ENCODE data around the gene PPP2R2C.

The PPP2R2C gene

DNA sequence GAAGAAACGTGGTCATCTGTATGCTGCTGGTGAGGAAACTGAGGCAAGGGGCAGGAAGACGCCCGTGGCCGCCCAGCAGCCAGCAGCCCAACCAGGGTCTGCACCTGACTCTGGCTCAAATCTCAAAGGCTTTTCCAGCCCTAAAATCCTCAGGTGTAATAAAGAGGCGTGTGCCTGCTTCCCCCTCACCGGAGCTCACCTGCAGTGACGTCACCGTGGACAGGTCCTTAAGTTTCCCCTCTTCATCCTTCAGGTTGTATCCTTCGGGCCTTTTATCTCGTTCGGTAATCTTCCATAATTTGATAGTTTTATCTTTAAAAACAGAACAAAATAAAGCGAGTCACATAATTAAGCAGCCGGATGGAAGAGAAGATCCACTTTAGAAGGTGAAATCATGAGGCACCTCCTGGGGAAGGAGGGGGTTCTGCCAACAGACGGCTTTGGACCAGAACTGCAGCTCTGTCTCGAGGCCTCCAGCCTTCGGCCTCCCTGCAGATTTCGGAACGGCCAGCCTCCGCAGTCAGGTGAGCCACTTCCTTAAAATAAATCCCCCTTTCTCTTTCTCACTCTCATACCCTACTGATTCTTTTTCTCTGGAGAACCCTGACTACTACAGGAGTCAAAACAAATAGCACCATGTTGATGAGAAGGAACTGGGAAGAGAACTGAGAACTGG, 96.7 kb downstream of the PPP2R2C start:
- DNase-seq: no peak

DNA sequence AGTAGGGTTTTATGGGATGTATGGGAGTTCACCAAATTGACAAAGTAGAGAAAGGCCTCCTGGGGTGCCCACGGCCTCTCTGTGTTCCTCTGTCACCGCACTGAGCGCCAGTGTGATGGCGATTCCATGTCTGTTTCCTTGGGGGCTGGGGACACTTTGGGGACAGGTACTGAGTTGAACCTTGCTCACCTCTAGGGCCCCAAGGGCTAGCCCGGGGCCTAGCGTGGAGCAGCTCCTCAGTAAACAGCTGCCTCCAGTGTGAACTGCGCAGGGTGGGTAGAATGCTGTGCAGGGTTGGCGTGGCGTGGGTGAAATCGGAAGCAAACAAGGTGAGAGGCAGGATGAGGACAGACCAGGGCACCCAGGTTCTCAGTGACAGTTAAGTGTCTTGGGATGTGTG, 97.8 kb downstream of the PPP2R2C start:
- DNase-seq: no peak

DNA sequence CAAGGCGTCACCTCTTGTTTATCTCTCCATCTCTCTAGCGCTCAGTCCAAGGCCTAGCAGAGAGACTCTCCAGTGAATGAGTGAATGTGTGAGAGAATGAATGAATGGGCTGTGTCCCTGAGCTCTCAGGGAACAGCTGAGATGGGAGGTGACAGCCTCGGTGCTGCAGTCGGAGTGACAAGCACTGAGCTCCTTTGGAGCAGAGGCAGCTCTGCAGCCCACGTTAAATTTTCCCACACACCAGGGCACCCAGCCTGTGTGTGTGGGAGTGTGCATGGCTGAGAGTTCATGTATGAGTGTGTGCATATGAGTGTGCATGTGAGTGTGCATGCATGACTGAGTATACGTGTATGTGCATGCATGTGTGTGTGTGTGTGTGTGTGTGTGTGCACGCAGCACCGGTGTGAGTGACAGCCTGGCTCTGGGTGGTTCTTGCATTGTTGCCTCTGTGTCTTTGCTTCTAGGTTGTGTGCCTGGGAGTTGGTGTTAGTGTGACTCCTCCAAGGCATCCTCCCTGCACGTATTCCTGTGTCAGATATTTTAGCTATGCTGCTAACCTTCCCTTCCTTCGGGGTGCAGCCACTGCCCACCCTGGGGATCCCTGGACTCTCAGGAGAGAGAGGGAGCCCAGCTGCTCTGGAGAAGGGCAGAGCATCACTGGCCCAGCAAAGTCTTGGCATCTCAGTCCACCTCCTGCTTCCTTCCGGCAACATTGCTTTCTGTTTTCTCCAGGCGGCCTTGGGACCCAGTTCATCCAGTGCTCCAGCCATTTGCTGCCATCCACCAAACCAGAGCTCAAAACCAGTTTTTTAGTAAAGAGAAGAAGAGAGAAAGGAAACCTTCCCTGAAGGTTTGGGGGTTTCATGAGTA, 98.6 kb downstream of the PPP2R2C start:
- no peak for DNase-seq

DNA sequence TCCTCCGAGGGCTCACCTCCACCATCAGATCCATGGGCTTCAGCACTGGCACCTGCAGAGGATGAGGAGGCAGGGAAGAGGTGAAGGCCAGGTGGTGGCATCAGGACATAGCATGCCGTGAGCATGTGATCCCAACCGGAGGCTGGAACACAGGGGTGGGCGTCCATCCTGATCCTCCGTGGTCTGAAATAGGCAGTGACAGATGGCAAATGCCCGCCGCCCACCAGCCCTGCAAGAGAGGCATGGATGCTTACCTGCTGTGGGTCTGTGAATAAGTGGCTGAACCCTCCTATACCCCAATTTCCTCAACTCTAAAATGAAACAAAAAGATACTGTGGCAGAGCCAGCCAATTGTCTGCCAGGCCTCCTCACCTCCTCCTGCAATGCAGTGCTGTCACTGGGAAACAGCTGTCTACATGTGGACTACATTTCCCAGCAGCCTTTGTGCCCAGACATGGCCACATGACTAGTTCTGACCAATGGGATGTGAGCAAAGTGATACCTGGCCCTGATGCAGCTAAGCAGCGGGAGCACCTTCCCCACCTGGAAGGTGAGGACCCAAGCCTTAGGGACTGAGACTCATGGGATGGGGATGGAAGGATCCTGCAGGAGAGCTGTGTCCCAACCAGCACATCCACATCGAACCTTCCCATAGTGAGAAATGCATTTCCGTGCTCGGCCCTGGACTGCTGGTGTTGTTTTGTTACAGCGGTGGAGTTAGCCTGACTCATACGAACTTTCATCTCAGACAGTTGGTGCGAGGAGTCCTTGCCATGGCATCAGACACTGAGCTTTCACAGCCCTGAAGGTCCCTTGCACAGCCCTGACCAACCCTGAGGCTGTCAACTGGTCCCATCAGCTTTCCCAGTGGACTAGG, 99.5 kb downstream of the PPP2R2C start:
- no peak for DNase-seq

DNA sequence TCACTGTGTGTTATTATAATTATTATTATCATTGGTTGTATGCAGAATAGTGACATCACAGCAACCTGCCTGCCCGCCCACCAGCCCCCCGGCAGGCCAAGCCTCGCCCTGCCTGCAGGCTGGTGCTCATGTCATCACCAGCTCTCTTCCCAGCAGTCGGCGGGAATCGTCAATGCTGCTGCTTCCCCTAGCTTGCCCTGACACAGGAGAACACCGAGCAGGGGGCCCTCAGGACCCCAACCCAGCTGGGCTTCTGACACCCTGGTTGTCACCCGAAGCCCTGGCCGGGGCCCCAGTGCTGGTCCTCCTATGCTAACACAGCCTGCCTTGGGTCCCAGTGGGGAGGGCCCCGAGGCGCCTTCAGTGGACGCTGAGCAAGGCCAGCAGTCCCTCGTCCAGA, 100.6 kb downstream of the PPP2R2C start:
- no peak for DNase-seq

DNA sequence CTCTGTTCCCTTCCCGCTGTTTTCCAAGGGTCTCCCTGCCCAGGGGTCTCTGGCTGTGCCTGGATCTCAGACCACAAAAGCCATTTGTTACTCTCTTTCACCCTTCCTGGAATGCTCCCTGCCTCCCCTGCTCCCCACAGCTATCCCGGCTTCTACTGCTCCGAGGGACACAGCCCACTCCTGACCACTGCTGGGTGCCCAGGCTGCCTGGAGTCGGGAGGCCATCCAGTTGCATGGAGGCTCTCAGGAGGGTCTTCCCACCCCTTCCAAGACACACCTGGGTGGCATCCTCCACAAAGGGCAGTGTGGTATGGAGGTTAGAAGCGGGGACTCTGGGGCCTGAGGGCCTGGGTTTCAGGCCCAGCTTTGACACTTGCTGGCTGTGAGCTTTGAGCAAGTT, 101.1 kb downstream of the PPP2R2C start:
- DNase-seq: no peak

DNA sequence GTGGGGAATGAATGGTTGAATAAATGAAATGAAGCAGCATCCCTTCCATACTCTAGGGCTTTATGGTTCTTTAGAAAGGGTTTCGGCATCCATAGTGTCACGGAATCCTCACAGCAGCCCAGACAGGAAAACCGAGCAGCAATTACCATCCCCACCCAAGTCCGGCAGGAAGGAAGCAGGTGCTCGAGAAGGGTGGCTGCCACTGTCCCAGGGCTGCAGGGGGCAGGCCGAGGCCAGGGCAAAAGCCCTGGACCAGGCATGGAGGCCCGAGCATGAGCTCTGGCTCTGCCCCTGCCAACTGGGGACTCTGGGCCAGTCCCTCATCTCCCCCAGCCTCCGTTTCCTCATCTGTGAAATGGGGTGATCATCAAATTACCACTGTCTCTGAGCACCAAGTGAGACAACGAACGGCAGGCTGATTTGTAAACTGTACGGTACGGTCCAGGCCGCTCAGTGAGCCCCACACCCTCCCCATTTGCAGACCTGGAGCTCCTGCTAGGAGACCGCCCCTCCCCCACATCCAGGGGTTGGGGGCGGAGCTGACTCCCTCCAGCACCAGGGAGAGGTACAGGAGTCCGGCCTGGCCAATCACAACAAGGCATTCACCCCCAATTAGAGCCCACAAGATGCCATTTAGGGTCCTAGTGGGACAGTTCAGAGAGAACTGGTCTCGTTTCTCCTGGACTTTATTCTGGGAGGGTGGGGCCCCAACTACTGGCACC, 102.3 kb downstream of the PPP2R2C start:
- DNase-seq: no peak

DNA sequence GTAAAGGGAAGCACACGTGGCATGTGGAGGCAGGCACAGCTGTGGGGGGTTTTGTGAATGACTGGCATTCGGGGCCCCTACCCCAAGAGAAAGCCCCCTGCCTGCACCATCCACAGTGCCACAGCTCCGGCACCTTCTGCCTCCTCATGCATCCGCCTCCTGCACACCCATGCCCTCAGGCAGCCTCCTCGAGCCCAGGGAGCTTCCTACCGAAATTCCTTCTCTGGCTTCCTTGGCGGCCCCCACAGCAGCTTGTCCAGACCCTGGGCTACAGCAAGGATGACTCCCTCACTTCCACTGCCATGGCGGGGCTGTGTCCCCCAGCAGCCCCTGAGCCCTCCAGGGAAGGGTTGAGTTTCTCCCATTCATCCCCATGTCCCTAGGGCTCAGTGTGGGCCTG, 102.9 kb downstream of the PPP2R2C start:
- no peak for DNase-seq

DNA sequence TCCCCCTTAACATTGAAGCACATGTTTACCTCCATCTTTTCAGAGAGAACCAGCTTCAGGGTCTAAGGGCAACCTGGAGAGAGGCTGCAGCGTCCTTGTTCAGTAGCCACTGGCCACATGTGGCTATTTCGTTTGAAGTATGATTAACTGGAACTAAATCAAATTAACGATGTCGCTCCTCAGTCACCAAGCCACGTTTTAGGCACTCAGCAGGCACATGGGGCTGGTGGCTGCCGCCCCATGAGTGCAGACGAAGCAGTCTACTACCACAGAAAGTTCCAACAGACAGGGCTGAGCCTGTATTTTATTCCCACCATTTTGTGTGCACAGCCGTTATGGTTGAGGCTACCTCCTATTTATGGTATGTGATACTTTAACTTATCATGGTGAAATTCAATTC, 103.4 kb downstream of the PPP2R2C start:
- DNase-seq: no peak

DNA sequence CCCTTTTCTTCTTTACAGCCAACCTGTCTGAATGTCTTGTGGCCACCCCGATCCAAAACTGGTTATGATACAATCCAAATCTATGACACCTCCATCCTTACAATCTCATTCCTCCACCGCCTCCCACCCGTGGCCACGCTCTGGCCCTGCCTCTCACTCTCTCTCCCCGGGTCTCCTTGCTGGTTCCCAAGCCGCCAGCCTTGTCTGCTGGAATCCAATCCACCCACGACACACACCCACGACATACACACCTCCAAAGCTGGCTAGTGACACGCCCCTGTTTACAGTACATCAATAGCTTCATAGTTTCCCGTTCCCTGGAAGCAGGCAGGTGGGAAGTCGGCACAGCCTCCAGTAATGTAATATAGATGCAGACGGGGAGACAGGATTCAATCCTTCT, 103.8 kb downstream of the PPP2R2C start:
- no peak for DNase-seq

DNA sequence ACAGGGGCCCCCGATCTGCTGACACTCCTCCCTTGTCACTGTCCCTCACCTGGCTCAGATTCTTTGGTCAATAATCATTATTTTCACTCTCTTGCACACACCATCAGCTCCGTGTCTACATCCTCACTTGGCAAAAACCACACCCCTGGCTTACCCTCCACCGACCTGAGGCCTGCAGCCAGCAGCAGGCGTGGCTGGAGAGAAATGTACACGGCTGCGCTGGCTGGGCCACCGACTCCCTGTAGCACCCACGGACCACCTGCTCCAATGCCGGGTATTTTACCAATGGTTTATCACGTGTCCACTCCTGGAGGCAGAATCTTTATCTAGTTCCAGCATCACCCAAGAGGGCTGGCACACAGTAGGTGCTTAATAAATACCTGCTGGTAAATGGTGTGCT, 104.3 kb downstream of the PPP2R2C start:
- DNase-seq: no peak

DNA sequence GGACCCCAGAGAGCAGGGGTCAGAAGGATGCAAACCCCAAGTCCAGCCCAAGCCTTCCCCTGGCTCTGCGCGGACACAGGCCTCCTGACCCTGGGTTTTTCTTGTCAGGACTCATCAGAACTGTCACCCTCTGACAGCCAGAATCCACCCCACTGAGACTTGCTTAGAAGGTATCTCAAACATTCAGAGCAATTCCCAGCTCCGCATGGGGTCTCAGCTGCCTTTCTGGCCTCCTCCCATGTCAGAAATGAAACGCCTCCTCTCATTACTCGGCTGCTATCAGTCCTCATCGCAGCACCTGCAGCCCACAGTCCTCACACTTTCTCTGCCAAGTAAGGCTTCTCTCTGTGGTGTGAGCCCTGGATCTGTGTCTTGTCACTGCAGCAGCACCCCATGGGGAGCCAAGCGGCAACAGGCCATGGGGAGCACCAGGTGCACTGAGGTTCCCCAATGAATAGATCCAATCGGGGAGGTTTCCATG, 105.0 kb downstream of the PPP2R2C start:
- no peak for DNase-seq

DNA sequence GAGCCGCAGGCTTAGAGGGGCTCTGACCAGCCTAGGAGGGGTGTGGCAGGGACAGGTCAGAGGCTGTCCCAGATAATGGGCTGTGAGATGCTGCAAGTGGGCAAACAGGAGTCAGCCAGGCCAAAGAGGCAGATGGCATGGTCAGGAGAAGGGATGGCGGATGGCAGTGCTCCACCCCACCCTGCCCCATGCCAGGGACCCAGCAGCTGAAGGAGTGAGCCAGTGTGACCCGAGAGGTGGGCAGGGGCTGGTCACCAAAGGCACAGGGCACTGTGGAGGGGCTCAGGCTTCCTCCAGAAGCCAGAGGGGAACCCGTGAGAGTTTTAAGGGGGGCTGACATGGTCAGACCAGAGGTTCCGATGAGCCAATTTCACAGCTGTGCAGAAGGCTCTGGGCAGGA, 105.8 kb downstream of the PPP2R2C start:
- no peak for DNase-seq

DNA sequence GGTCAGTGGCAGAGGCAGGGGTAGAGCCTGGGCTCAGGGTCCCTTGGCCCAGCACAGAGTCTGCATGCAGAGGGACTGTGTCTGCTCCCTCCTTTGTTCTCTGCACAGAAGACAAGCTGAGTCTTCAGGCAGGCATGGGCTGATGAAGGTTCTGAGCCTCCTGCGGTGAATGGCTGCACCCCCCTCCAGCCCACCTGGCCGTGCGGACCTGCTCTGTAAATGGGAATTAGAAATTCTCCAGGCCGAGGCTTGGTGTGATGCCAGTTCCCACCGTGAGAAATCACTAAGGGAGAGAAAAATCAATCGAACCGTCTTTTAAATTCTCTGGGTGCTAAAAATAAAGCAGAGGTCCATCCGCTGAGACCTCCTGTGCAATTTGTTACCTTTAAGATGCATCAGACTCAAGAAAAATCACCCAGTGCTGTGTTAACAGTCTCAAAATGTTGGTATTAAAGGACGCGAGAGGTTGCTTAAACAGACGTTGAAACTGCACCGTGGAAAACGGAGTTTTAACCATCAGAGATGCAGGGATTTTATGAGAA, 106.8 kb downstream of the PPP2R2C start:
- no peak for DNase-seq

DNA sequence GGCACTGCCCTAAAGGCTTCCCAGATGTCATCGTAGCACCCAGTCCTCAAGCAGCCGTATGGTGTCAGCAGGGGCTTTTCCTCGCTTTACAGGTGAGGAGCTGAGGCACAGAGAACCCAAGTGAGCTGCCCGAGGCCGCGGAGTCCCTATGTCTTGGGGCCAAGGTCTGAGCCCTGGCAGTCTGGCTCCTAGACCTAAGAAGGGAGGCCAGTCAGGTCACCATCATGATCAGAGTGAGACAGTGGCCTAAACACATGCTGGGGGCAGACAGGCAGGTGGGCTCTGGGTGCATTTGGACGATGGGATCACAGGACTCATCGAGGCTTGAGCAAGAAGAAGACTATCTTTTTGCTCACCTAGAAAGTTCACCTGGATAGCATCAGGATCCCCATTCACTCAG, 107.8 kb downstream of the PPP2R2C start:
- no peak for DNase-seq

DNA sequence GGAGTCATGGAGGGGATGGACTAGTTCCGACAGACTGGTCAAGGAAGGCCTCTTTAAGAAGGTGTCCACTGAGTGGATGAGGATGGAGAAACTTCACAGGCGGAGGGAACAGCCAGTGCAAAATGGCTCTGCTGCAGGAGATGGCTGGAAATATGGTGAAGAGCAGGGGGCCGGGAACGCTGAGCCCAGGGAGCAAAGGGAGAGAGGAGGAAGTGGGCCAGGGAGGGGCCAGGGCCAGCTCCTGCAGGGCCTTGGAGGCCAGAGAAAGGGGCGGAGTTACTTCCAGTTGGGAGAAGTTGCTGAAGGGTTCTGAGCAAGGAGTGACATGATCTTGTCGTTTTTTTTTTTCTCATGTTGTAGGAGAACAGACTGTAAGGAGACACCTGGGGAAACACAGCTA, 108.3 kb downstream of the PPP2R2C start:
- DNase-seq: no peak

DNA sequence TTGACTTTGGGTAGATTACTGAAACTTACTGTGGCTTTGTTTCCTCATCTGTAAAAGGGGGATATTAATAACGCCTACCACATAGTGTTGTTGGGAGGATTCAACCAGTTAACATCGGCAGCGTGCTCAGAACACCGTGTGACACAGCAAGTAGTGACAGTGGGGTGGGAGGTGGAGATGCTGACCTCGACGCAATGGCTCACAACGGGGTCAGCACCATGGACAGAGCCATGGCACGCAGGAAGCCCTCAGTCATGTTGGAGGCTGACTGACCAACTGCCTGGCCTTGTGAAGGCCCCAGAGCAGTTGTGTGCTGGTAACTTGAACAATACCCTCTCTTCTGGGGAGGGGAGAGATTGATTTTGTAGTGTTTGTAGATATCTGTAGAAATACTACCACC, 109.5 kb downstream of the PPP2R2C start:
- peak; percentile 7 for DNase-seq

DNA sequence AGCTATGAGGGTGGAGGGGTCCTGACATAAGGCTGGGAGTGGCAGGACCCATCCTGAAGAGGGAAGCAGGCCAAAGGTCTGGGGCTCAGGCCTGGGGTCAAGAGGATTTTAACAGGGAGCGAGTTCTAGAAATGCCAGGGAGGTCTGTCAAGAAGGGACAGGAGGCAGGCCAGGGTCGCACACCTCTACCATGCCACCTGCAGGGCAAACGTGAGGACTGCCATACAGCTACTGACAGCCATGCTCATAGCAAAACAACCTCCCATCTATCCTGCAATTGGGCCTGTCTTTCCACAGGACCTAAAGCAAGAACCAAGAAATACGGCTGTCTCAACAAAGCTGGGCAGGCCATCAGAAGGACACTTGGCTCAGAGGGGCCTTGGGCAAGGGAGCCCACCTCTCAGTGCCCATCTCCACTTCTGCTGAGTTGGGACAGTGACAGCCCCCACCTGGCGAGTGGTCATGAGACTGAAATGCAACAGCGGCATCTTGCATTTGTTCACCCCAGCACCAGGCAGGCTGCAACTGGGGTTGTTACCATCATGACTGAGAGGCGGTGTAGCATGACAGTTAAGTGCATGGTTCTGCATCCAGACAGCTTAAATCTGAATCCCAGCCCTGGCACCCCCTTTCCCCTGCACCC, 110.0 kb downstream of the PPP2R2C start:
- no peak for DNase-seq

DNA sequence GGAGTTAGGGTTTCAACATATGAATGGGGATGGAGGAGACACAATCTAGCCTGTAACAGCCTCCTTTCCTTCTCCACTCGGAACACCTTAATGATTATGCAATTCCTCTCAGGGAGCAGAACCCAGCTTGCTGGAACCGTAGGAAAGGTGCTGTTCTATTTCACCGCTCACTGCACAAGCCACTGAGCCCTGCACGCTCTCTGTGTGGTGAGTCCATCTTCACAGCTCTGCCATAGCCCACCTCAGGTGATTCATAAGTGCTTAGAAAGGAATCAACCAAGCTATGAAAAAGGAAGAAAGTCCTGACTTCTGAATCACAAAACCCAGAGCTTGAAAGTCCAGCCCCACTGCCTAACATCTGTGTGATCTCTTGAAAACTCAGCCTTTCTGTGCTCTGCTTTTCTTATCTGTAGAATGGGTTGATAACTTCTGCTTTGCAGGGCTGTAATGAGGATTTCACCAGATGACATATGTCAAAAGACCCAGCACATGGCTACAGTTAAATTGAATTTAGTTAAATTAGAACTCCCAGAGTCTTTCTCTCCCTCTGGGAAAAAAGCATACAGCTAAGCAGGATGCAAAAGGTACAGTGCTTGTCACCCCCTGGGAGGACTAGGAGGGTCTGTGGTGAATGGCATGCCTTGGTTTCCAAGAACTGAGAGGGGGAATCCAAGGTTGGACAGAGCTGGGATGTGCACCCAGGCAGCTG, 111.2 kb downstream of the PPP2R2C start:
- DNase-seq: no peak

DNA sequence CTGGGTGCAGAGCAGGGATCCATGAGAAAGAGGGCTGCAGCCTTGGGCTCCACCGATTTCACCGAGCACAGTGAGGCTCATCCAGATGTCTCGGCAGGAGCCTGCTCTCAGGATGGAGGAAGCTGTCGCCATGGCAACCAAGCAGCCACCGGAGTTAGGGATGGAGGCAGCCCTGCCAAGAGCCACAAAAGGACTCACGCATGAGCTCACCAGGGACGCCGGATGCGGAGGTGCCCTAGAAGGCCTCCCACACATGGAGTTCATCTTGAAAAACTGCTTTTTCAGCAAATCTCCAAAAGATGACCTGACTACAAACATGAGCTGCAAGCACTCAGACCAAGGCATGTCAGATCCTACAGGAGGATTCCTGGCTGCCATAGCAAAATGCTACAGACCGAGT, 112.0 kb downstream of the PPP2R2C start:
- DNase-seq: no peak

All from stimulated activated CD4-positive, alpha-beta T cell treated with anti-CD3 and anti-CD28 coated beads, Interleukin-12 subunit alpha, Interleukin-12 subunit beta, amount 100 ng/mL, for 4 hours (primary cell).